ENCODE results near the gene CAMK2D. TPM values are rescaled to one million over a fixed set of nuclear protein-coding genes. Genes with fewer than 3 reads are reported as not detected.

Gene CAMK2D
- polyA plus RNA-seq, 3 donors: 10.4 to 30.6 (median 19.6) TPM

DNA sequence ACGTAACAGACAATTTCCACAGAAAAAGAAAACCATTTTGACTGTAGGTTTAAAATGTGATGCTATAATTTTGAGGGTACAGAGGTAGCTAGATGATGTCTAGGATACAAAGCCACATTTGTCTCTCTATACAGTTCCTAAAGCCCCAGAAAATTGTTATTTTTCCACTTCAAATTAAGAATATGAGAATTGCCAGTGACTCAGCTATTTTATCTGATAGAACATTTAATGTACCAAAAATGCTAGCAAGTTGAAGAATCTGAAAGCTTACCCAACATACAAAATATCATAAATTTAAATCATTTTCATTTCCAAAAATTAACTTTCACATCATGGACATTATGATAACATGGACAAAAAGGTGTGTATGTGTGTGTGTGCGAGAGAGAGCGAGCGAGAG is 148.0 kb downstream of the CAMK2D start:
- Histone ChIP-seq H3K4me1 (ENCODE audit: control insufficient read depth in 1 of 2, insufficient read depth in 2 of 2, low read length in 2 of 2) (no peaks in the 10 kb centered on the region), H3K4me2 (replicated peaks; ENCODE audit: extremely low read depth, low read length, poor library complexity, severe bottlenecking) (no peak overlapping the region), H3K4me3 (replicated peaks in 1 of 3; ENCODE audit: low read depth in 2 of 3, low read length in 3 of 3) (no peak overlapping the region), H3K9ac (ENCODE audit: insufficient read depth, low read length, poor library complexity, severe bottlenecking) (no peak overlapping the region), H4K20me1 (ENCODE audit: insufficient read depth, low read length) (peaks cover 13% of the 10 kb centered on the region), H3K27me3 (ENCODE audit: control insufficient read depth in 2 of 2, insufficient read depth in 2 of 2, low read length in 2 of 2) (no peaks in the 10 kb centered on the region), H3K79me2 (ENCODE audit: insufficient read depth, low read length) (no peaks in the 10 kb centered on the region), H3K9me3 (replicated peaks in 1 of 2; ENCODE audit: control insufficient read depth in 1 of 2, insufficient read depth in 1 of 2, low read length in 2 of 2) (no peaks in the 10 kb centered on the region), H2AFZ (ENCODE audit: insufficient read depth, low read depth, low read length, poor library complexity, severe bottlenecking) (no peak overlapping the region), H3K27ac (ENCODE audit: low read depth in 1 of 2, low read length in 2 of 2) (no peak overlapping the region), H3K36me3 (replicated peaks in 1 of 2; ENCODE audit: control insufficient read depth in 1 of 2, insufficient read depth in 2 of 2, low read length in 2 of 2) (no peaks in the 10 kb centered on the region)
- Mint-ChIP-seq H3K9me3 (peaks cover 0 to 1% (median 0%) of the 10 kb centered on the region in 7 donors), H3K4me1 (no peaks in the 10 kb centered on the region), H3K27ac (no peak overlapping the region), H3K36me3 (peaks cover under 1 to 2% of the 10 kb centered on the region in 2 donors), H3K4me3 (no peak overlapping the region), H3K27me3 (ENCODE audit: low read depth in 3 of 3) (peaks cover 0 to 2% (median 0%) of the 10 kb centered on the region in 3 donors)
- TF ChIP-seq, protein P1, sequence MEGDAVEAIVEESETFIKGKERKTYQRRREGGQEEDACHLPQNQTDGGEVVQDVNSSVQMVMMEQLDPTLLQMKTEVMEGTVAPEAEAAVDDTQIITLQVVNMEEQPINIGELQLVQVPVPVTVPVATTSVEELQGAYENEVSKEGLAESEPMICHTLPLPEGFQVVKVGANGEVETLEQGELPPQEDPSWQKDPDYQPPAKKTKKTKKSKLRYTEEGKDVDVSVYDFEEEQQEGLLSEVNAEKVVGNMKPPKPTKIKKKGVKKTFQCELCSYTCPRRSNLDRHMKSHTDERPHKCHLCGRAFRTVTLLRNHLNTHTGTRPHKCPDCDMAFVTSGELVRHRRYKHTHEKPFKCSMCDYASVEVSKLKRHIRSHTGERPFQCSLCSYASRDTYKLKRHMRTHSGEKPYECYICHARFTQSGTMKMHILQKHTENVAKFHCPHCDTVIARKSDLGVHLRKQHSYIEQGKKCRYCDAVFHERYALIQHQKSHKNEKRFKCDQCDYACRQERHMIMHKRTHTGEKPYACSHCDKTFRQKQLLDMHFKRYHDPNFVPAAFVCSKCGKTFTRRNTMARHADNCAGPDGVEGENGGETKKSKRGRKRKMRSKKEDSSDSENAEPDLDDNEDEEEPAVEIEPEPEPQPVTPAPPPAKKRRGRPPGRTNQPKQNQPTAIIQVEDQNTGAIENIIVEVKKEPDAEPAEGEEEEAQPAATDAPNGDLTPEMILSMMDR (IDR thresholded peaks at IDR 0.05): no peak
- intact Hi-C loops (cut with micrococcal nuclease): no loop called here
- DNase-seq: no peak
- no CpG with 5 or more reads among the region's 4 CpGs for WGBS (ENCODE audit: insufficient coverage)

DNA sequence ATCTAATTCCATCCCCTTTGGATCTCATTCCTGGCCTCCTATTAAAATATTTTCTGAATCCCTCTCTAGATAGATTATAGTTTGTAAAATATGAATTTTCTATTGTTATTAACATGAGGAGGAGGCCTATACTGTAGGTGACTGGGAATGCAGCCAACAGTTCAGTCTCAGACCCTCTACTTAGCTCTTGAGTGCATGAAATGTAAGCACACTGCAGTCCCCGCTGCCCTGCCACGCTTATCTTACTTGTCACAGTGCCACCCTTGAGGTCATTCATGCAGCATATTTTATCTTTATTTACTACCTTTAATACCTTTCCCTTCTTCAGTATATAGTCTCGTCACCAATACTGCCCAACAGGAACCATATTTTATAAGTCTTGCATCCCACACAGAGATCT is 151.0 kb downstream of the CAMK2D start:
- peaks cover 10% of the 10 kb centered on the region for H4K20me1 ChIP-seq (ENCODE audit: insufficient read depth, low read length)
- no peaks in the 10 kb centered on the region for H3K4me1 Mint-ChIP-seq
- H3K4me3 ChIP-seq (replicated peaks in 1 of 3; ENCODE audit: low read depth in 2 of 3, low read length in 3 of 3): no peak overlapping the region
- H3K27me3 ChIP-seq (ENCODE audit: control insufficient read depth in 2 of 2, insufficient read depth in 2 of 2, low read length in 2 of 2): no peaks in the 10 kb centered on the region
- no peaks in the 10 kb centered on the region for H3K27me3 Mint-ChIP-seq (ENCODE audit: low read depth in 3 of 3)
- no peaks in the 10 kb centered on the region for H3K36me3 ChIP-seq (replicated peaks in 1 of 2; ENCODE audit: control insufficient read depth in 1 of 2, insufficient read depth in 2 of 2, low read length in 2 of 2)
- no peak overlapping the region for H3K9ac ChIP-seq (ENCODE audit: insufficient read depth, low read length, poor library complexity, severe bottlenecking)
- no peaks in the 10 kb centered on the region for H3K4me1 ChIP-seq (ENCODE audit: control insufficient read depth in 1 of 2, insufficient read depth in 2 of 2, low read length in 2 of 2)
- intact Hi-C loops (cut with micrococcal nuclease): no loop called here
- H3K4me3 Mint-ChIP-seq: no peak overlapping the region
- TF ChIP-seq, protein P1 (IDR thresholded peaks at IDR 0.05): no peak
- DNase-seq: no peak
- no peak overlapping the region for H3K27ac ChIP-seq (ENCODE audit: low read depth in 1 of 2, low read length in 2 of 2)
- peaks cover 3 to 5% of the 10 kb centered on the region in 2 donors for H3K36me3 Mint-ChIP-seq
- H3K4me2 ChIP-seq (replicated peaks; ENCODE audit: extremely low read depth, low read length, poor library complexity, severe bottlenecking): no peak overlapping the region
- no peaks in the 10 kb centered on the region for H3K9me3 ChIP-seq (replicated peaks in 1 of 2; ENCODE audit: control insufficient read depth in 1 of 2, insufficient read depth in 1 of 2, low read length in 2 of 2)
- H2AFZ ChIP-seq (ENCODE audit: insufficient read depth, low read depth, low read length, poor library complexity, severe bottlenecking): no peak overlapping the region
- 100% methylated on average over 2 of the region's 3 CpGs for WGBS (ENCODE audit: insufficient coverage)
- no peaks in the 10 kb centered on the region for H3K79me2 ChIP-seq (ENCODE audit: insufficient read depth, low read length)
- peaks cover 0 to 7% (median 4%) of the 10 kb centered on the region in 7 donors for H3K9me3 Mint-ChIP-seq
- H3K27ac Mint-ChIP-seq: no peak overlapping the region

Data from CD14-positive monocyte (primary cell).